HG02759 (cell line): ENCODE data around the gene TMEM94.

ENCODE experiments used
- ATAC-seq: cut with Tn5 transposase; IDR thresholded peaks from one replicate; pipeline ENCODE4 v1.9.1; 2021; ENCODE audit warnings: mild to moderate bottlenecking, moderate library complexity; ENCODE audit not compliant: unreplicated experiment

The TMEM94 gene

GRCh38 chr17:75524269-75524969 lies 68.0 kb downstream of the TMEM94 start:
- ATAC-seq = no peak

- peak; percentile 84 for ATAC-seq
These were observed 68.8 kb downstream of the TMEM94 start, which contains the start of gene LLGL2 for GRCh38 chr17:75524970-75525805. LLGL2 (plus strand) TSS chr17:75525697; CDS start chr17:75543427, 17,730 bp downstream.

GRCh38 chr17:75525806-75526554 lies 69.5 kb downstream of the TMEM94 start:
- peak; percentile 9 for ATAC-seq

- ATAC-seq = no peak
These were observed 70.3 kb downstream of the TMEM94 start for GRCh38 chr17:75526555-75527270.

GRCh38 chr17:75530837-75531720 lies 74.6 kb downstream of the TMEM94 start:
- no peak for ATAC-seq

- ATAC-seq = no peak
These were observed 75.3 kb downstream of the TMEM94 start for GRCh38 chr17:75531721-75532072.

GRCh38 chr17:75535119-75535537 lies 78.7 kb downstream of the TMEM94 start:
- ATAC-seq = no peak

GRCh38 chr17:75535871-75536270 lies 79.4 kb downstream of the TMEM94 start:
- ATAC-seq = no peak

GRCh38 chr17:75536366-75536765 lies 79.9 kb downstream of the TMEM94 start:
- no peak for ATAC-seq

GRCh38 chr17:75539967-75540729 lies 83.7 kb downstream of the TMEM94 start:
- ATAC-seq = no peak

- no peak for ATAC-seq
These were observed 84.6 kb downstream of the TMEM94 start for GRCh38 chr17:75540923-75541503.

GRCh38 chr17:75542229-75542628 lies 85.8 kb downstream of the TMEM94 start:
- ATAC-seq = no peak

- ATAC-seq = no peak
These were observed 86.4 kb downstream of the TMEM94 start for GRCh38 chr17:75542728-75543336.

DNA sequence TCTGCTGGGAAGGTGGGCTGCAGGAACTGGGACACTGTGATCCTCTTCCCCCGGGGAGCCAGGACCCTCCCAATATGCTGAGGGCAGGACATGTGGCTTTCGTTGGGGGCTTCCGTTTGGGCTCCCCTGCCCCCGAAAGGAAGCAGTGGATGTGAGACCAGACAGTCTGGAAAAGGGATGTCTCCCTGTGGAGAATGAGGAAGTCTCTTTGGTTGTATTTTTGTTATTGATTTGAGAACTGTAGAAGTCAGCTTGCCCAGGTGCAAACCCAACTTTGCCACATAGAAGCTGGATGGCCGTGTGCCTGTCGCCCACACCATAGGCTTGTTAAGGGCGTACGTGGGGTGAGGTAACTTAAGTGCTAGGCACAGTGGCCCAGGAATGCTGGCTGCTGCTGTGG lies 87.8 kb downstream of the TMEM94 start:
- no peak for ATAC-seq

DNA sequence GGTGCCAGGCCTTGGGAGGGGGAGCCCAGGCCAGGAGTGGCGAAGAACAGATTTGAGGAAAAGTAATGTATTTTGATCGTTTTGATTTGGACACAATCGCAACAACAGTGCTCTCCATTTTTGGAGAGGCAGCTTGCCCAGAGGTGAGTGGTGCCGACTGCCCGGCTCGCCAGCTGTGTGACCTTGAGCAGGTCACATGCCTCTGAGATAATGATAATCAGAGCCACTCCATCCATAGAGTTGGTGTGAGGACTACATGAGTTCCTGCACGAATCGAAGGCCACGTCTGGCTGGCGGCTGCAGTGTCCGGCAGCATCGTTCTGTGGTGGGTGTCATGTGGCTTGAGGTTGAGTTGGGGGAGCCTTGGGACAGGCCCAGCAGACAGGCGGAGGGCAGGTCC lies 89.7 kb downstream of the TMEM94 start:
- no peak for ATAC-seq

DNA sequence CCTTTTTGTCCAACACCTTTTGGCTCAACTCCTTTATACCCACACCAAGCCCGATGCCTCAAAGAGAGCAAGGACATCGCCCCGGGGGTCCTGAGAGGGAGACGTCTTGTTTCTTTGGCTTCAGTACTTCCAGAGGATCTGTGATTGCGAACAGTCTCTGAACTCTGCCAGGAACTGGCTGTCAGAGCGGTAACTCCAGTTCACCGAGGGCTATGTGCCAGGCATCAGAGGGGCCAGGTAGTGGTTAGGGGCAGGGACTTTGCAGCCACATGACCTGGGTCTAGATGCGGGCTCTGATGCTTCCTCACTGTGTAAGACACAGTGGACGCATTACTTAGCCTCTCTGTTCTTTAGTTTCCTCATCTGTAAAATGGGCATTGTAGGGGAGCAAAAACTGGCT lies 90.7 kb downstream of the TMEM94 start:
- ATAC-seq = no peak

GRCh38 chr17:75548813-75549212 lies 92.4 kb downstream of the TMEM94 start:
- no peak for ATAC-seq
